ENCODE measurements around the gene LEO1.

Gene LEO1

DNA sequence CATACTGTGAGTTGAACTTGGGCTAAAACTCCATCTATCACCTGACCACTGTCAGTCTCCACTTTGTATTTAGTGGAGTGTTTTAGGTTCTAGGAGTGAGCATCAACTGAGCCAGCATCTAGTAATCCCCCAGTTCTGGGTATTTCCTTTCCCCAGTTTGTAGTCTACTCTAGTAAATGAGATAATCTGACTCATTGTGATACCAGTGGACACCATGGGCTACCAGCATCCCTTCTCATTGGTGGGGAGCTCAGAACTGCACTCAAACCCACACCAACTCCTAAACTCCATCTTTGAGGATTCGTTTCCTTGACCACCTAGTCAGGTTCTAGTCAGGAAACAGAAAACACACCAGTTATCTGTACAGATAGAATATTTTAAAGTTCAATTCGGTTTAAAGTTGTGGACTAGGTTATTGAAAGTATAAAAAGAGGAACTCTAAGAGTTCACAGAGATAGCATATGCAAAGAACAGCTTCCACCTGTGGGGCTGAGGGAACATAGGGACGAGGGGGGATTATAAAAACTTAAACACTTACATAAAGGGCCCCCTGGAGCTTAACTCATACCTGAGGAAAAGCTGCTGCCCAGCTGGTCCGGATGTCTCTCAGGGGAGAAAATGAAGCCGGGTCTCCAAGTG lies 36.0 kb downstream of the LEO1 start:
- no peak for TF ChIP-seq CTCF (conservative IDR thresholded peaks at IDR 0.05; ENCODE audit: control insufficient read depth, insufficient read depth, low read depth, low read length)
- no peak for DNase-seq (ENCODE audit: low read depth)
- H3K4me3 ChIP-seq (ENCODE audit: control insufficient read depth, low read depth, low read length): no peak overlapping the region

GRCh38 chr15:51932161-51932560 lies 39.4 kb downstream of the LEO1 start:
- DNase-seq (ENCODE audit: low read depth): no peak
- H3K4me3 ChIP-seq (ENCODE audit: control insufficient read depth, low read depth, low read length): no peak overlapping the region
- TF ChIP-seq CTCF (conservative IDR thresholded peaks at IDR 0.05; ENCODE audit: control insufficient read depth, insufficient read depth, low read depth, low read length): no peak

GRCh38 chr15:51931638-51932037 lies 39.9 kb downstream of the LEO1 start:
- DNase-seq (ENCODE audit: low read depth): peak; percentile 72
- no peak for TF ChIP-seq CTCF (conservative IDR thresholded peaks at IDR 0.05; ENCODE audit: control insufficient read depth, insufficient read depth, low read depth, low read length)
- no peak overlapping the region for H3K4me3 ChIP-seq (ENCODE audit: control insufficient read depth, low read depth, low read length)

- no peak for TF ChIP-seq CTCF (conservative IDR thresholded peaks at IDR 0.05; ENCODE audit: control insufficient read depth, insufficient read depth, low read depth, low read length)
- H3K4me3 ChIP-seq (ENCODE audit: control insufficient read depth, low read depth, low read length): no peak overlapping the region
- DNase-seq (ENCODE audit: low read depth): no peak
Measured at GRCh38 chr15:51931016-51931415, 40.6 kb downstream of the LEO1 start.

DNA sequence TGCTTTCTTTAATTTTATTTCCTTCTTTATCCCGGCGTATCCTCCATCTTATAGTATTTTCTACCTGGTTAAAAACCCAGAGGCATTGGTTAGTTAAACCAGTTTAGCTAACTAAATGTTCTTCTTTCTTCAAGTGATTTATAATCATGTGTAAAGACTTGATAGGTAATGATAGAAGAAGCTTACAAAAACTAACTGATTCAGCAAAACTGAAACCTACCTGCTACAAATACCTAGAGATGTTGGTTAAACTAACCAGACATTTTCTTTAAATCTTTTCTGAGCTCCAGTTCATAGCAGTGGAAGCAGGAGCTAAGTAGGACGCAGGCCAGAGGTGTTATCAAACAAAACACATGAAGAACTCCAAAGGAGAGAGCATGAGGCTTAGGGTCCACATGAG lies 44.8 kb downstream of the LEO1 start:
- DNase-seq (ENCODE audit: low read depth): no peak
- TF ChIP-seq CTCF (conservative IDR thresholded peaks at IDR 0.05; ENCODE audit: control insufficient read depth, insufficient read depth, low read depth, low read length): no peak
- H3K4me3 ChIP-seq (ENCODE audit: control insufficient read depth, low read depth, low read length): no peak overlapping the region

DNA sequence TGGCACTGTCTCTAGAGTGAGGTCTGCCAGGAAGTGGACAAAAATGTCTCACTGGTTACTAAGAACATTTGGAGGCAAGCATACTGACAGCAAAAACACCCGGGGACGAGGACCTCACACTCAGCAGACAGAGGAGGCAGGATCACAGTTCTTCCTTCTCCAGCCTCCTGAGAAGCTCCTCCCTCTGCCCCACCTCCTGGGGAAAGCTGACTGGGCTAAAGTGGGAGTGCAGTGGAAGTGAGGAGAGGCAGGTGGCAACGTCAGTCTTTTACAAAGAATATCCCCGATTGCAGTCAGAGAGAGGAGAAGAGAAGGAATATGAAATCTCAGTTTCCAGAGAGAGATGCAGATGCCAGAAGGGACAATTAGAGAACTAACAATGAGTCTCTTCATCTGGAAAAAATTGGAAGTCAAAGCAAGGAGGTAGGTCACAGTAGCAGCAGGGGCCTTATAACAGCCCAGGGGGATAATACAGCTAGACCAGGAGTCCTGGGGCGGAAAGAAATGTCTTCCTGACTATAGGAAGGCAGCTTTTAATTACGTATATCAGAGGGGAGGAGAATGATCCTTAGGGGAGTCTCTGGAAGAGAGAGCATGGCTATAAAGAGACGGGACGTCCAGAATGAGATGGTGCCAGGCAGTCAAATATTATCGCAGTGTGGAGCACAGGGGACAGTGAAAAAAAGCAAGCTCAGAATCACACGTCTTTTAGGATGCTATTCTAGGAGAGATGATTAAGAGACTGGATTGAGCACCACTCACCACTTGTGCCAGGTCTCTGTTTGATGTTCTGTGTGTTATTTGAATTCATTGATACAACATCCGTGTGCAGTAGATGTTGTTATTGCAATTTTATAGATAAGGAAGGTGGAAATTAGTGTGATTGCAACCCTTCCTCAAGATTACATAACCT lies 47.2 kb downstream of the LEO1 start:
- no peak for DNase-seq (ENCODE audit: low read depth)
- no peak overlapping the region for H3K4me3 ChIP-seq (ENCODE audit: control insufficient read depth, low read depth, low read length)
- no peak for TF ChIP-seq CTCF (conservative IDR thresholded peaks at IDR 0.05; ENCODE audit: control insufficient read depth, insufficient read depth, low read depth, low read length)

All from fibroblast of mammary gland (primary cell).